Astrocyte of the spinal cord (primary cell): Measurements from ENCODE around the gene RPS15.
A peak's percentile ranks its signal among the peaks of the same experiment; 100 is the strongest.

ENCODE experiments used
- DNase-seq: peaks from one replicate; pipeline ENCODE4 v3.0.0; 2011; ENCODE audit warnings: low read depth, low spot score
- H3K4me3 ChIP-seq: 2 replicates; pipeline ENCODE4 v1.5.1; 2011; ENCODE audit warnings: low read depth, mild to moderate bottlenecking, low read length, moderate library complexity
- in situ Hi-C: cut with HindIII; loops from 2 replicates; pipeline ENCODE4 v1.10.0; 2017; ENCODE audit warnings: low sequenced_read_pairs
- TF ChIP-seq, protein P1 (sequence below): IDR thresholded peaks from 2 replicates; pipeline ENCODE4 v1.5.1; 2012; ENCODE audit warnings: low read depth, mild to moderate bottlenecking, low read length, inconsistent platforms

Gene RPS15

GRCh38 chr19:1397838-1398237 is 40.4 kb upstream of the RPS15 start:
- in situ Hi-C loops: no loop called here
- H3K4me3 ChIP-seq: no peak overlapping the region
- TF ChIP-seq, protein P1, sequence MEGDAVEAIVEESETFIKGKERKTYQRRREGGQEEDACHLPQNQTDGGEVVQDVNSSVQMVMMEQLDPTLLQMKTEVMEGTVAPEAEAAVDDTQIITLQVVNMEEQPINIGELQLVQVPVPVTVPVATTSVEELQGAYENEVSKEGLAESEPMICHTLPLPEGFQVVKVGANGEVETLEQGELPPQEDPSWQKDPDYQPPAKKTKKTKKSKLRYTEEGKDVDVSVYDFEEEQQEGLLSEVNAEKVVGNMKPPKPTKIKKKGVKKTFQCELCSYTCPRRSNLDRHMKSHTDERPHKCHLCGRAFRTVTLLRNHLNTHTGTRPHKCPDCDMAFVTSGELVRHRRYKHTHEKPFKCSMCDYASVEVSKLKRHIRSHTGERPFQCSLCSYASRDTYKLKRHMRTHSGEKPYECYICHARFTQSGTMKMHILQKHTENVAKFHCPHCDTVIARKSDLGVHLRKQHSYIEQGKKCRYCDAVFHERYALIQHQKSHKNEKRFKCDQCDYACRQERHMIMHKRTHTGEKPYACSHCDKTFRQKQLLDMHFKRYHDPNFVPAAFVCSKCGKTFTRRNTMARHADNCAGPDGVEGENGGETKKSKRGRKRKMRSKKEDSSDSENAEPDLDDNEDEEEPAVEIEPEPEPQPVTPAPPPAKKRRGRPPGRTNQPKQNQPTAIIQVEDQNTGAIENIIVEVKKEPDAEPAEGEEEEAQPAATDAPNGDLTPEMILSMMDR: no peak

DNA sequence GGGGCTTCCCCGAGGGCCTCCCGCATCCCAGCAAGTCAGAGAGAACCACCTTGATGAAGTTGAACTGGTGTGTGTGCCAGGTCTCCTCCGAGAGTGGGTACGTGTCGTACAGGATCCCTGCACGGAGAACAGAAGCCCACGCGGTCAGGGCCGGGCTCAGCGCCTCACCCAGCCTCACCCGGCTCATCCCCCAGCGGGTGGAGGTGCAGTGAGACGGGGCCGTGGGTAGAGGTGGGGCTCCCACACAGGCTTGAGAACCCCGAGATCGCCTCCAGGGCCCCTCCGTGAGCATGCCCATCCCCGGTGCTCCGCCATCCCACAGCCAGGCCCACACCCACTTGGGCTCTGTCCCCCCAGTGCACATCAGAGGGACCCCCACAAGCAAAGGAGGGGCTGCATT is 39.1 kb upstream of the RPS15 start:
- TF ChIP-seq, protein P1: no peak
- H3K4me3 ChIP-seq: no peak overlapping the region
- in situ Hi-C loops: no loop called here
- DNase-seq: no peak

More at GRCh38 chr19:1397838-1398237, 40.4 kb upstream of the RPS15 start:
- DNase-seq: no peak

DNA sequence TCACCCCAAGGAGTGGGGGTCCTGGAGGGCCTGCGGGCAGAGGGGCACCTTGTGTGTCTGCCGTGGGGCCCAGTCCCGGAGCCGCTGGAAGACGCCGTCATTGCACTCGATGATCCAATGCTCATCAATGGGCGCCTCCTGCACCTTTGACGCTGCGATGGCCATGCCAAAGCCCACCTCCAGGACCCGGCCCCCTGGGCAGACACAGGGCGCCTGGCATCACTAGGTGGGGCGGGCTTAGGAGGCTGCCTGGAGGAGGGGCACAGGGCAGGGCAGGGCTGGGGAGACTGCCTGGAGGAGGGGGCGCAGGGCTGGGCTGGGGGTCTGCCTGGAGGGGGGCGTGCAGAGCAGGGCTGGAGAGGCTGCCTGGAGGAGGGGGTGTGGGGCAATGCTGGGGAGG is 38.5 kb upstream of the RPS15 start:
- no peak overlapping the region for H3K4me3 ChIP-seq
- no peak for DNase-seq
- TF ChIP-seq, protein P1: no peak
- in situ Hi-C loops: no loop called here

DNA sequence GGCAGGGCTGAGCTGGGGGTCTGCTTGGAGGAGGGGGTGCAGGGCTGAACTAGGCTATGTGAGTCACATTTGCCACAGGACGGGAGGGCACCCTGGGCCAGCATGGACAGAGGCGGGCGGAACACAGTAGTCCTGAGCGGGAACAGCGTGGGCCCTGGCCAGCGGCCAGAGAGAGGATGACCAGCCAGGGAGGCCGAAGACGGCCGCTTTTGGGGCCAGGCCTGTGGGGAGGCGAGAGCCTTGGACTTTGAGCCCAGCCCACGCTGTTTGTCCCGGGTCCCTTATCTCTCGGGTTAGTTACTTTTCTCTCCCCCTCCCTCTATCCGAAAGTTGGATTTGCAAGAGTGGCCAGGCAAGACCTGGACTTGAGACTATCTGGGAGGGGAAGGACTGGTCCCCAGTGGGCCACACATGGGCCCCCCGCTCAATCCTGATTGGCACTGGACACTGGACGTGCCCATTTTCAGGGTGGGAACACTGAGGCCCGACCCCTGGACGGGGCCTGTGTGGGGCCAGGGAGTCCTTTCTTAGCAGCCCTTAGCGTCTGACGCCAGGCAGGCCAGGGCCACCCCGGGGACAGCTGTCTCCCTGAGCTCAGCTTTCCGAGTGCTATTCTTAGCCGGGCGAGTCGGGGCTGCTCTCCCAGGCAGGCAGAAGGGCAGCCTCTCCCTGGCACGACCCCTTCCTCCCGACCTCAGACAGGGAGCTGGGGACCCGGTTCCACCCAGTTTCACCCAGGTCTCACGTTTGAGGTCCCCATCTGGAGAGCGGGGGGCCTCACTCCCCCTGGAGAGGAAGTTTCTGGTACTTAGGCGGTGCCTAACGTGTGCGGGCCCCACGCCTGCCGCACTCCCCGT is 37.7 kb upstream of the RPS15 start:
- H3K4me3 ChIP-seq: peak overlapping the region; percentile 51
- TF ChIP-seq, protein P1: no peak
- no peak for DNase-seq
- in situ Hi-C loops: no loop called here

DNA sequence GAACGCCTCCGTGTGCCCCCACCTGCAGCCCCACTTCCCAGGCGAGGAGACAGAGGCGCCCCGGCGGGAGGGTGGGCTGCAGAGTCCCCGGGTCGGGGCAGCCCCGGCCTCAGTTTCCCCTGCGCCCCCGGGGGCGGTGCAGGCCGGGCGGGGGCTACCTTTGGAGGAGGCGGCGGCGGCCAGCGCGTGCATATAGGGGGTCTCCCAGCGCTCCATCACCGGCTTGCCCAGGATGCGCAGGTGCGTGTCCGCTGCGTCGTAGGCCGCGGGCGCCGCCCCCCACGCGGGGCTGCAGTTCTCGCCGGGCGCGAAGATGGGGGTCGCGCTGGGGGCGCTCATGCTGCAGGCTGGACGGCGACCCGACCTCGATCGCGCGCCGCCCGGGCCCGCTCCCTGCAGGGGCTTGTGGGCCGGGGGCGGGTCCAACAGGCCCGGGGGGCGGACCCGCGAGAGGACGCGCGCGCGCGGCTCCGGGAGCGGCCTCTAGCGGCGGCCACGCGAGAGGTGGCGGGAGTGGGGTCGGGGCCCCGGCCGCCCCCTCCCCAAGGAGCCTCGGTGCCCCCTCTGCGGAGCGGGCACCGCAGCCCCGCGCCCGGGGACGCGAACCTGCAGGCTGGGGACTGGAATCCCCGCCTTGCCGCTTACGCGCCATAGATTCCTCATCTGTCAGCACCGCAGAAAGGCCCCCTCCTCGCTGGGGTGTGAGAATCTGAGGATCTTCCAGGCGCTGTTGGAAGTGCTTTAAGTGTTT is 36.9 kb upstream of the RPS15 start, which contains the start of gene GAMT:
Gene GAMT (minus strand): TSS at position 405 of the 751 bp plus-strand sequence. CDS start 66 bp downstream, at position 339.
- peak within 1 kb of the TSS; percentile 51 for H3K4me3 ChIP-seq
- in situ Hi-C loops: no loop called here
- no peak for DNase-seq
- TF ChIP-seq, protein P1: peak; percentile 20

- H3K4me3 ChIP-seq: peak overlapping the region; percentile 51
- in situ Hi-C loops: no loop called here
- TF ChIP-seq, protein P1: no peak
- no peak for DNase-seq
Observed at GRCh38 chr19:1401889-1402217, 36.3 kb upstream of the RPS15 start.
